ENCODE measurements around the gene ZNF580.

The ZNF580 gene

GRCh38 chr19:55679343-55680257 is 38.8 kb downstream of the ZNF580 start:
- no peak for DNase-seq

DNA sequence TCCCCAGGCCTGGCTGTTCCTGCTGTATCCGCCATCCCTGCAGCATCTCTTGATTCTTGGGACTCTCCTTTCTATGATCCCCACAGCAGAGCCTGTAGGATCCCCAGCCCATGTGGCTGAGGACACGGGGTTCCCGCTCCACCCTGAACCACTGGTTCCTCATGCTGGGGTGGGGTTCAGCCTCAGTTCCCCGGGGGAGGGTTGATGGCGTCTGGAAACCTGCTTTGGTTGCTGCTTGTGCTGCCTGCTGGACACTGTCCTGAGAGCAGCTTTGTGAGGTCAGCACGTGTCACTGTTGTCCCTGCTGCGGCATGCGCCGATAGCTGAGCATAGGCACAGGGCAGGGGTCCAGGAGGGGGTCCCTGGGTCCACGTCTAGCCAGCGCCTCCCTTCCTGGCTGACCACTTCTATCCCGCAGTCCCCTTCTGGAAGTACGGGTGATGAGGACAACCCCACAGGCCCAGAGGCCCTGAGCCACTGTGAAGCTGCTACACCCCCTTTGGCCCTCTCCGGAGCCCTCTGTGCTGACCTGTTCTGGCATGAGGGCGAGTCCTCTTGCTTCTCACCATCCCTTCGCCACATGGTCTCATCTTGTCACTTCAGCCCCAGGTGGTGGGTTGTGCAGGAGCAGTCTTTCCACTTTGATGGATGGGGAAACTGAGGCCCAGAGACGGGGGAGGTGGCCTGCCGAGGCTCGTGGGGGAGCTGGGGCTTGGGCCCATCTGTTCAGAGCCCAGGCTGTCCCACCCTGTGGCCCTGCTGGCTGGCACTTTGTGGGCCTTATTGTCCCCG is 39.7 kb downstream of the ZNF580 start:
- no peak for DNase-seq

- no peak for DNase-seq
These were observed 40.6 kb downstream of the ZNF580 start for GRCh38 chr19:55681131-55682092.

DNA sequence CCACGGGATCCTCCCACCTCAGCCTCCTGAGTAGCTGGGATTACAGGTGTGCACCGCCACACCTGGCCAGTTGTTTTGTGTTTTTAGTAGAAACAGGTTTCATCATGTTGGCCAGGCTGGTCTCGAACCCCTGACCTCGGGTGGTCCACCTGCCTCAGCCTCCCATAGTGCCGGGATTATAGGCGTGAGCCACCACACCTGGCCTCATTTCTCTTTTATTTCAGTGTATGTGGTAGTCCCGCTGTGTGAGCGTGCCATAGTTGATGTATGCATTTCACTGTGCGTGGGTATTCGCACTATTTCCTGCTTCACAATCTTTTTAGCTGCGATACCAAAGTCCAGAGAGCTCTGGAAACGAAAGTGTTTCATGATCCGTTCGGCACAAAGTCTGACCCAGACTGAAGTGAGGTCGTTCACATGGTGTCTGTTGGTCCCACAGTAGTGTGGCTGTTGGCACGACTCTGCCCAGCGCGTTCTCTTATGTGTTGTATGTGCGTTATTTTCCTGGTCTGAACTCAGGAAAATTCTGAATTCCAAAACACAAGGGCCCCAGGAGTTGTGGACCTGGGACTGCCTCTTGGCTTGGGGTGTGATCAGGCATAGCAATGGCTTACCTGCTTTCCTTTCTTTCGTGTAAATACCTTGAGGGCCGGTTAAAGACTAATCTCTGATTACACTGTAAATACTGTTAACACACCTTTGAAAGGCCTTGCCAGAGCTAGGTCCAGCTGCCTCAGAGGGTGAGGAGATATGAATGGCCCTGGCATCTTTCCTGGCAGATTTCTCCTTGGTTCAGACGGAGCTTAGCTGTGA is 42.9 kb downstream of the ZNF580 start:
- DNase-seq = no peak

GRCh38 chr19:55684946-55685681 is 44.3 kb downstream of the ZNF580 start:
- no peak for DNase-seq

- DNase-seq = no peak
These were observed 45.0 kb downstream of the ZNF580 start for GRCh38 chr19:55685776-55686175.

GRCh38 chr19:55686311-55687050 is 45.7 kb downstream of the ZNF580 start:
- DNase-seq = no peak

DNA sequence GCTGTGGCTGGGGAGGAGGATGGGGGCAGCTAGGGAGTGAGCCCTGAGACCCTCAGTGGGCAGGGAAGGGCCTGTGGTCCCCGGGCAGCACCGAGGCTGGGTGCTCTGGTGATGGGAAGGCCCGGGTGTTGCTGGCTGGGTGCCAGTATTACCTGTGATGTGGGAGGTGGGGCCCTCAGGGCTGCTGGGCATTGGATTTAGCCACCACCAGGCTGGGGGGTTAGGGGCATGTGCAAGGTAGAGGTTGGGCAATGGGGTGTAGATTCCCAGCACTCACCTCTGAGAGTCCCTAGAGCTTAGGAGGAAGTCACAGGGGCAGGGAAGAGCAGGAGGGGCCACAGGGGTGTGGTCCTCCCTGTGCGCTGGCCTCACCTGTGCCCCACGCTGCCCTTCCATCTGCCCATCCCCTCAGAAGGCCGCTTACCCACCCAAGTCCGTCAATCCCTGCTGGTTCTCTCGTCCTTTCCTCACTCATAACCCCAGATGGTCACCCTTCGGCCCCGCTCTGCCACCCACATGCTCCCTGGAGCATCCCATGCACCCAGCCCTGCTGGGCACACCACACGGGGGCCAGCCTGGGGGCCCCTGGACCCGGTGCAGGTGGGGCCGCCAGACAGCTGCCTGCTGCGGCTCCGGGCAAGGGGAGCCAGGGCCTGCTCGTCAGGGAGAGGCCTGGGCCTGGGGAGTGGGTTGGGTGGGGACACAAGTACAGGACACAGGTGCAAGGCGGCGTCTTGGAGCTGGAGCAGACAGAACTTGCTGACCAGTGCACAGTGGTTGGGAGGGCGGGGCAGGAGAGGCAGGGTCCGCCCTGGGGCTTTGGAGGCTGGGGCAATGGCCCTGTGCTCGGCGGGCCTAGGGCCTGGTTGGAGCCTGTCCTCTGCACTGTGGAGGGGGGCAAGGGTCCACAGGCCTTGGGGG is 46.7 kb downstream of the ZNF580 start:
- DNase-seq = no peak

- DNase-seq = no peak
These were observed 47.8 kb downstream of the ZNF580 start for GRCh38 chr19:55688422-55689218.

GRCh38 chr19:55689411-55690108 is 48.8 kb downstream of the ZNF580 start:
- DNase-seq = no peak

DNA sequence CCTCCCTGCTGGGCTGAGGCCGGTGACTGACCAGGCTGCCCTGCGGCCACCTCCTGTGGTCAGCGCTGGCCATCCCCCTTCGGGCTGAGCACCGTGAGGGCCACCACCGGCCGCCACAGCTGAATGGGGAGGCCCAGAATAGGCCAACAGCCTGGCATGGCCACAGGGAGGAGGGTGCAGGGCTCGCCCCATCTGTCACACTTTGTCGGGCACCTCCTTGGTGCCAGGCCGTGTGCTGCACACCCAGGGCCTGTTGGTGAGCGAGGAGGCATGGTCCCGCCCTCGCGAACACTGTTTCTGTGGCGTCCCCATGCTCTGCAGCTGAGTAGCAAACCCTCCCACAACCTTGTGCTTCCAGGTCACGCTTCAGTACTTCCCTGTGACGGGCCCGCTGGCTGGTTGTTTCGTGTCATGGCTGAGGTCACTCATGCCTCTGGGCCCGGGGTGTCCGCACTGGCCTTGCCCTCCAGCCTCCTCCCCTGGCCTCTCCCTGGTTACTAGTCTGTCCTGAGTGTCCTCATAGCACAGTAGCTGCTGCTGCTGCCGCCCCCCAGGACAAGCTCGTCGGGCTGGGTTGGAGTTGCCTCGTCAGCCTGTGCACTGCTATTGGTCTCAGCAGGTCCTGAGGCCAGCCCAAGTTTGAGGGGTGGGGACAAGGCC is 49.4 kb downstream of the ZNF580 start:
- DNase-seq = no peak

GRCh38 chr19:55690769-55691545 is 50.2 kb downstream of the ZNF580 start:
- no peak for DNase-seq

GRCh38 chr19:55691561-55692481 is 51.0 kb downstream of the ZNF580 start:
- DNase-seq = no peak

DNA sequence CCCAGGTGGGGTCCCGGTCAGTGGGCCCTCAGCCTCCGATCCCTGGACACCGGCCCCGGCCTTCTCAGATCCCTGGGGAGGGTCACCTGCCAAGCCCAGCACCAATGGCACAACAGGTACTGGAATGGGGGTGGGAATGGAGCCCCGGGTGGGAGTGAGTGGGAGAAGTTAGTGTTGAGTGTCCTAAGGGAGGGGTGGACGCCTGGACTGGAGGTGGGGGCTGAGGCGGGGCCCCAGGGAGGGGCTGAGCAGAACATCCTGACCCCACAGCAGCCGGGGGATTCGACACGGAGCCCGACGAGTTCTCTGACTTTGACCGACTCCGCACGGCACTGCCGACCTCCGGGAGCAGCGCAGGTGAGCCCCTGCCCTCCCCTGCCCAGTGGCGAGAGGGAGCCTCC is 51.9 kb downstream of the ZNF580 start:
- DNase-seq = no peak
